GM13977 (cell line): ENCODE data around the gene EPS8L1.

ENCODE experiments used
- DNase-seq: peaks from one replicate; pipeline ENCODE4 v3.0.0; 2012; ENCODE audit warnings: low spot score
- in situ Hi-C: fragments of 300-500 bp; cut with MboI; formaldehyde crosslinking; loops from one replicate; pipeline ENCODE4 v1.12.0; 2022; ENCODE audit warnings: low sequenced_read_pairs, low pct_unique_long_range_greater_than_20kb, mixed read lengths, inconsistent platforms; ENCODE audit not compliant: unreplicated experiment
- TF ChIP-seq, protein P1 (sequence below): IDR thresholded peaks from 2 replicates; pipeline ENCODE4 v1.5.1; 2012; ENCODE audit warnings: mild to moderate bottlenecking, control low read depth; ENCODE audit not compliant: insufficient read depth; ENCODE audit errors: extremely low read depth, missing control alignments

EPS8L1 gene

GRCh38 chr19:55044286-55044685 is 31.4 kb upstream of the EPS8L1 start:
- in situ Hi-C loops, result no loop called here
- DNase-seq, result no peak
- TF ChIP-seq, protein P1, sequence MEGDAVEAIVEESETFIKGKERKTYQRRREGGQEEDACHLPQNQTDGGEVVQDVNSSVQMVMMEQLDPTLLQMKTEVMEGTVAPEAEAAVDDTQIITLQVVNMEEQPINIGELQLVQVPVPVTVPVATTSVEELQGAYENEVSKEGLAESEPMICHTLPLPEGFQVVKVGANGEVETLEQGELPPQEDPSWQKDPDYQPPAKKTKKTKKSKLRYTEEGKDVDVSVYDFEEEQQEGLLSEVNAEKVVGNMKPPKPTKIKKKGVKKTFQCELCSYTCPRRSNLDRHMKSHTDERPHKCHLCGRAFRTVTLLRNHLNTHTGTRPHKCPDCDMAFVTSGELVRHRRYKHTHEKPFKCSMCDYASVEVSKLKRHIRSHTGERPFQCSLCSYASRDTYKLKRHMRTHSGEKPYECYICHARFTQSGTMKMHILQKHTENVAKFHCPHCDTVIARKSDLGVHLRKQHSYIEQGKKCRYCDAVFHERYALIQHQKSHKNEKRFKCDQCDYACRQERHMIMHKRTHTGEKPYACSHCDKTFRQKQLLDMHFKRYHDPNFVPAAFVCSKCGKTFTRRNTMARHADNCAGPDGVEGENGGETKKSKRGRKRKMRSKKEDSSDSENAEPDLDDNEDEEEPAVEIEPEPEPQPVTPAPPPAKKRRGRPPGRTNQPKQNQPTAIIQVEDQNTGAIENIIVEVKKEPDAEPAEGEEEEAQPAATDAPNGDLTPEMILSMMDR, result no peak

DNA sequence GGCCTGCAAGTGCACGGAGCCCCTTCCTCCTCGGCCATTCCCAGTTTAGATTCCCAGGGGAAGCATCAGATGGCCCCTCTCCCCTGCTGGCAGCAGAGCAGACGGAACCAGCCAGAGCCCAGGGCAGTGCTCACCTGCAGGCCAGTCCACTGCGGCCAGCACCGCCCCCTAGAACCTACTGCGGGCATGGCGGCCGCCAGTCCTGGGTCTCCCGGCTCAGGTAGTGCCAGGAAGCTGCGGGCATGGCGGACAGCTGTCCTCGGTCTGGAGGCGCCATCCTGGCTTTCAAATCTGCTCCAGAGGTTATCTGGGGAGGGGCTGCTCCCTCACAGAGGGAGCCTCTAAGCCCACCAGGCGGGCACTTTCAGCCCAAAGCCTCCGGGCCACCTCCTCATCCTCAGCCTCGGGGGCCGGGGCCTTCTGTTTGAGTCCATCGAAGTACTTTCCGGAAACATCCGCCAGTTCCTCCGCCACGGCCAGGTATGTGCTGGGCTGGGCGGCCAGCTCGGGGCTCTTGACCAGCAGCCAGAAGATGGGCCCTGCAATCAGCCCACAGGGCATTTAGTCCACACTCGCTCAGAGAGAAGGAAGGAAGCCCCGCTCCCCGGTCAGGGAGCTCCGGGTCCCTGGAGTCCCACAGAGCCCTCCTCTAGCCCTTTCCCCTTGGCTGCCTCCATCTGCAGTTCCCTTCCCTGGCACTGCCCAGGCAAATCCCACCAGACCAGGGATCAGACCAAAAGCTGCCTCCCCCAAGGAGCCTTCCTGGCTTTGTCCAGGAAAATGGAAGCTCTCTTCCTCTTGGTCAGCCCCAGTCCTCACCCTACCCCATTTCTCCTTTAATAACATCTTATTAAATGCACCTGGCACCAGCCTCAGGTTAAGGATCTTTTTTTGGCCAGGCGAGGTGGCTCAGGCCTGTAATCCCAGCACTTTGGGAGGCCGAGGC is 30.6 kb upstream of the EPS8L1 start:
- no peak for DNase-seq
- TF ChIP-seq, protein P1, result no peak
- in situ Hi-C loops, result no loop called here

- TF ChIP-seq, protein P1, result no peak
- in situ Hi-C loops, result no loop called here
- no peak for DNase-seq
Measured at GRCh38 chr19:55046975-55047622, 28.6 kb upstream of the EPS8L1 start.

DNA sequence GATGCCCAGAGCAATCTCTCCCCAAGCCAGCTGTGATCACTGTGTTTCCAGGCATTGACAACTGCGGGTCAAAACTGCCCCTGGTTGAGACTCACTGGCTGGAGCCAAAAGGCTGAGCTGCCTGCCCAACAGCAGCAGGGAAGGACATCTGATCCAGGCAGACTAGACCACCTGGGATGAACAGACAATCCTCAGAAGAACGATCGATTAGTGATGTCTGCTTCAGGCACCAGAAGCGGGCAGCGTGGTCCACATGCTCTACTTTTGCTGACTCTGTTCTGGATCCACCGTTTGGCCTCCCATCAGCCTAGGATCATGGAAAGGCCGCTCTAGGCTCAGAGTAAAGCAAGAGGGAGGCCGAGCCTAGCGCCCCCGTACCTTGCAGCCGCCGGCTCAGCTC is 27.7 kb upstream of the EPS8L1 start:
- TF ChIP-seq, protein P1, result no peak
- in situ Hi-C loops, result no loop called here

GRCh38 chr19:55048446-55048845 is 27.2 kb upstream of the EPS8L1 start:
- TF ChIP-seq, protein P1, result no peak
- no peak for DNase-seq
- in situ Hi-C loops, result no loop called here

More for the DNA sequence above, 27.7 kb upstream of the EPS8L1 start:
- DNase-seq, result no peak

DNA sequence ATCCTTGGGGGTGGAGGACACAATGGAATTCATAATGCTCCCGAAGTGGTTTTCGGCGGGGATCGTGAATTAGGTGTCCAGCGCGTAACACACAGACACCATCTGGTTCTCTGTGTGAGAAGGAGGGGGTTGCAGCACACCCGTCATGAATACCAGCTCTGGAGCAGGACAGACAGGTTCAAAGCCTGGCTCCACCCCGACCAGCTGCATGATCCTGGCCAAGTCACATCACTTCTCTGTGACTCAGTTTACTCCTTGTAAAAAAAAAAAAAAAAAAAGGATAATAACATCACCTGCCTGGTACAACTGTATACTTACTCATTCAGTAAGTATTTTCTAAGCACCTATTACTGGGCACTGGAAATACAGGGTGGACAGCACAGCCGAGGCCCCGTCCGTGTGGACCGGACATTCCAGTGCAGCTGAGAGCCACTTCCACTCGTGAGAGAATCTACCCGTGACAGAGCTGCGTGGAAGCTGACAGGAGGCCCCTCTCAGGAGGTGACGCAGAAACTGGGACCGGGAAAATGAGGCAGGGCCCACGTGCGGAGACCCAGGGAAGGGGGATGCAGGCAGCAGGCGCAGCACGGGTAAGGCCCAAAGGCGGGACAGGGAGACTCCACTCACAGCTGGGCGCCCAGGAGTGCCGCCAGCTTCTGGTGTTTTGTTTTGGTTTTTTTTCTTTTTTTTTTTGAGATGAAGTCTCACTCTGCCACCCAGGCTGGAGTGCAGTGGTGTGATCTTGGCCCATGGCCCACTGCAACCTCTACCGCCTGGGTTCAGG is 24.7 kb upstream of the EPS8L1 start:
- TF ChIP-seq, protein P1, result no peak
- no peak for DNase-seq
- in situ Hi-C loops, result no loop called here
